Effector CD8-positive, alpha-beta T cell (primary cell): ENCODE data around the gene CRTC3.

Experiments used
- DNase-seq: peaks from one replicate; lab custom pipeline; 2025; lab: John Stamatoyannopoulos, UW

CRTC3 gene

GRCh38 chr15:90562669-90563068 is 32.9 kb downstream of the CRTC3 start:
- no peak for DNase-seq

- DNase-seq: no peak
Measured at GRCh38 chr15:90563463-90563862, 33.7 kb downstream of the CRTC3 start.

GRCh38 chr15:90564051-90564450 is 34.3 kb downstream of the CRTC3 start:
- DNase-seq: no peak

- no peak for DNase-seq
Measured at GRCh38 chr15:90564590-90564989, 34.9 kb downstream of the CRTC3 start.

DNA sequence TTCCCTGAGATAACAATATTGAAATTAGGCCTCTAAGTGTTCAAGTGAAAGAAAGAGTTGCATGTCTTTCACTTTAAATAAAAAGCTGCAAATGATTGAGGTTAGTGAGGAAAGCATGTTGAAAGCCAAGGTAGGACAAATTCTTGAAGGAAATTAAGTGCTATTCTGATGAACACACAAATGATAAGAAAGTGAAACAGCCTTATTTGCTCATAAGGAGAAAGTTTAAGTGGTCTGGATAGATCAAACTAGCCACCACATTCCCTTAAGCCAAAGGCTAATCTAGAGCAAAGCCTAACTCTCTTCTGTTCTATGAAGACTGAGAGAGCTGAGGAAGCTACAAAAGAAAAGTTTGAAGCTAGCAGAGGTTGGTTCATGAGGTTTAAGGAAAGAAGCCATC is 36.1 kb downstream of the CRTC3 start:
- DNase-seq: no peak

GRCh38 chr15:90570643-90571042 is 40.9 kb downstream of the CRTC3 start:
- DNase-seq: no peak

DNA sequence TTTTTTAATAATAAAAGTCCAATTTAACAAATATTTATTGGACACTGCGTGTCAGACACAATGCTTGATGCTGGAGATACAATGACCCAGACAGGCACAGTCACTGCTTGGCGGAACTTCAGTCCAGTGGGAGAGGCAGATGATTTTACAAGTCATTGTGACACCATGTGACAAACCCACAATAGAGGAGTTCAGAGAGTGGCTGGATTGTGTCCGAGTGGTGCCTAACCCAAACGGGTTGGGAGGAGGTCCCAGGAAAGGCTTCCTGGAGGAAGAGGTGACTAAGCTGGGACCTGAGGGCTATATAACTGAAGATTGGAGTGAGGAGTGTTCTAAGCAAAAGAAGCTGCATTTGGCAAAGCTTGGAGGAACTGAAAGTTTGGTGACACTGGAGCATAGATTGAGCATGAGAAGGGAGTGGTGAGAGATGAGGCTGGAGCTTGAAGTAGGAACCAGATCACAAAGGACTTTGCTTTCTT is 41.4 kb downstream of the CRTC3 start:
- DNase-seq: no peak

DNA sequence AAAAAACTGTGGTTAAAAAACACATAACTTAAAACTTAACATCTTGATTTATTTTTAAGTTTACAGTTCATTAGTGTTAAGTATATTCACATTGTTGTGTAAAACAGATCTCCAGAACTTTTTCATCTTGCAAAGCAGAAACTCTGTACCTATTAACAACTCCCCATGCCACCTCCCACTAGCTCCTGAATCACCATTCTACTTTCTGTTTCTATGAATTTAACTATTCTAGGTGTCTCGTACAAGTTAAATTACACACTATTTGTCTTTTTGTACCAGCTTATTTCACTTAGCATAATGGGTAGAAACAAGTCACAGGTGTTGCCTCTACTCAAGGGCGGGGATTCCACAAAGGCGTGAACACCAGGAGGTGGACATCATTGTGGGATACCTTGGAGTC is 43.2 kb downstream of the CRTC3 start:
- DNase-seq: no peak

DNA sequence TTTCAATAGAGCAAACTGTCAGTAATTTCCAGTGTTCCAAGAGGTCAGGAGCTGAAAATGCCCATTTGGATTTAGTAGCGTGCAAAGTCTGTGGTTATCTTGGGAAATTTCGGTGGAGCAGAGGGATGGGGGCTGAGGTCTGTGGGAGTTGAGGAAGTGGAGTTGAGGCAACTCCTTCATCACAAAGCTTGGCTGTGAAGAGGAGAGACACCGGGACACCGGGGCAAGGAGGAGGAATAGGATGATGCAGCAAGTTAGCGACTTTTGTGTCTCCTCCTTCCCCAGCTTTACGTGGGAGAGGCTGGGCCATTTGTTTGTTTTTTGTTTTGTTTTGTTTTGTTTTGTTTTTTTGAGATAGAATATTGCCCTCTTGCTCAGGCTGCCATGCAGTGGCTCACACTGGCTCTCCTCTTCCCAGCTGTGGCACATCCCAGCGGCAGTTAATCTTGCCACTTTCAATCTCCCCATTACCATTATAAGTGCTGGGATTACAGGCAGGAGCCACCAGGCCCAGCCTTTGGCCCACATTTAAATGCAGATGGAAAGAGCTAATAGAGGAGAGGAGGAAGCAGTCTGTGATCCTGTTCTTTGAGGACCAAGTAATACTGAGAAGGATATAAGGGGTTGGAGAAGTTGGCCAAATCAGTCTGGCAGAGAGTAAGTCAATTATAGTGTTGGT is 47.1 kb downstream of the CRTC3 start:
- DNase-seq: no peak

GRCh38 chr15:90579213-90579612 is 49.5 kb downstream of the CRTC3 start:
- DNase-seq: no peak

GRCh38 chr15:90580099-90580498 is 50.4 kb downstream of the CRTC3 start:
- DNase-seq: no peak

GRCh38 chr15:90580541-90580940 is 50.8 kb downstream of the CRTC3 start:
- no peak for DNase-seq

DNA sequence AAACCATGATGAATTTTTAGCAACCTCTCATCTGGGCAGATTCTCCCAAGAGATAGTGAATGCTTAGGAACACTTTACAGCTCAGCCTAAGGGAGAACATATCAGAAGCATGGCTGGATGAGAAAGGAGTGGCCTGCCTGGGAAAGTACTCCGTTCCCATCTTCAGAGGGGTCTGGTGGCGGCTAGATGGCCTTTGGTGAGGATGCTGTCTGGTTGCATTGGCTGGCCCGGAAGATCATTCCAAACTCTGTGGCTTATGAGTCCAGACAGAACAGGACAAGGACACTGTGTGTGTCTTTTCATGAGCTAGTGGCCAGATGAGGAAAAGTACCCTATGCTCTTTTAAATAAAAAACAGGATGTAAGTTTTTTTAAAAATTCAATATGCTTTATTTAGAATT is 51.2 kb downstream of the CRTC3 start:
- no peak for DNase-seq

GRCh38 chr15:90581771-90582352 is 52.1 kb downstream of the CRTC3 start:
- no peak for DNase-seq

DNA sequence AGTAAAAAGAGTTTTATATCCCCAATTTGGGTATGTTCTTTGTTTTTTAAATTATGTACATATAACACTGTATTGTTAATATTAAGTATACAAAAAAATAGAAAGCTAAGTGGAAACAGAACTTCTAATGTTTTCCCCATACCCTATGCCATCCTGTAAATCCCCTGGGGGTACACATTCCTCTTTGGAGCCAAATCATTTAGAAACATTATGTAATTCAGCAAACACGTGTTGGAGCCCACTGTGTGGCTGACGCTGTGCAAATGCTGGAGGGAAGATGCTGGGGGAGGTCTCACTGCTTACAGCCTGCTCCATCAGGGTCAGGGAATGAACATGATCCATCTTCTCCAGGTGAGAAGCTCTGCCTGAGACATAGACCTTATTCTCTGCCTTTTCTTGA is 52.8 kb downstream of the CRTC3 start:
- no peak for DNase-seq

- no peak for DNase-seq
Measured at GRCh38 chr15:90583471-90584252, 53.9 kb downstream of the CRTC3 start.

DNA sequence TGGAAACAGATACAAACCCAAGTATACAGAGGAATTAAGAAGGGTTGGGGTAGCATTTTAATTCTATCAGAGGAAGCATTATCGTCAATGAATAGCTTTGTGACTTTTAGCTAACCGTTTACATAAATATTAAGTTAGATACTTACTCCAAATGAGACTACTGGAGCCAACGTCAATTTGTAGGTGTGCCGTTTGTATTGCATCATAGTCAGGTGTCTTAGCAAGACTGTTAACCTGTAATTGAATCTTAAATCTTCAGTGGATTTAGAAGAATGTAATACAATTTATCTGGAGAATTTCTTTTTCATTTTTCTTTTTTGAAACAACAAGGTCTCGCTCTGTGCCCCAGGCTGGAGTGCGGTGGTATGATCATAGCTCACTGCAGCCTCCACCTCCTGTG is 55.1 kb downstream of the CRTC3 start:
- DNase-seq: no peak

GRCh38 chr15:90585863-90586262 is 56.1 kb downstream of the CRTC3 start:
- no peak for DNase-seq

DNA sequence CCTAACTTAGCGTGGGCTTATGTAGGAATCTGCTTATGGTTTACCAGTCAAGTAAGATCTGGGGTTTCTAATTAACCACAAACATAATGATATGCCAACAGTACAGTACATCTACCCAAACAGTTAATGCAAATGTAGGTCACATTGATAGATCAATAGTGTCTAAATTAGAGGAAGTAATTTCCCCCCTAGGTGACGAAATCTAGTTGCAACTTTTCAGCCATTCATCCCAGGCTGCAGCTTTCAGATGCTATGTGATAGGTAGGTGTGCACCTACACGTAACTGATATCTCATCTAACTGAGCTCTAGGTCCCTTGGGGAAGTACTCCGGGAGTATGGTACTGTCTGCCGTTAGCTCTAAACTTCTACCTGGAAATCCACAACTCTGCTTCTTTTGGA is 57.2 kb downstream of the CRTC3 start:
- no peak for DNase-seq

- no peak for DNase-seq
Measured at GRCh38 chr15:90588427-90588826, 58.7 kb downstream of the CRTC3 start.

GRCh38 chr15:90591524-90591923 is 61.8 kb downstream of the CRTC3 start:
- DNase-seq: no peak

GRCh38 chr15:90592131-90592881 is 62.6 kb downstream of the CRTC3 start:
- no peak for DNase-seq
